ENCODE results near the gene RHOA. TPM values are rescaled to one million over a fixed set of nuclear protein-coding genes. Genes with fewer than 3 reads are reported as not detected.
"Not testable (repeated sequence)": the region's sequence is repeated elsewhere in the genome, so short reads cannot be mapped to it uniquely, and the experiment has no call there.

Gene RHOA
- total RNA-seq, 6 experiments from 2014 or later: 703 to 739 (median 716) TPM

DNA sequence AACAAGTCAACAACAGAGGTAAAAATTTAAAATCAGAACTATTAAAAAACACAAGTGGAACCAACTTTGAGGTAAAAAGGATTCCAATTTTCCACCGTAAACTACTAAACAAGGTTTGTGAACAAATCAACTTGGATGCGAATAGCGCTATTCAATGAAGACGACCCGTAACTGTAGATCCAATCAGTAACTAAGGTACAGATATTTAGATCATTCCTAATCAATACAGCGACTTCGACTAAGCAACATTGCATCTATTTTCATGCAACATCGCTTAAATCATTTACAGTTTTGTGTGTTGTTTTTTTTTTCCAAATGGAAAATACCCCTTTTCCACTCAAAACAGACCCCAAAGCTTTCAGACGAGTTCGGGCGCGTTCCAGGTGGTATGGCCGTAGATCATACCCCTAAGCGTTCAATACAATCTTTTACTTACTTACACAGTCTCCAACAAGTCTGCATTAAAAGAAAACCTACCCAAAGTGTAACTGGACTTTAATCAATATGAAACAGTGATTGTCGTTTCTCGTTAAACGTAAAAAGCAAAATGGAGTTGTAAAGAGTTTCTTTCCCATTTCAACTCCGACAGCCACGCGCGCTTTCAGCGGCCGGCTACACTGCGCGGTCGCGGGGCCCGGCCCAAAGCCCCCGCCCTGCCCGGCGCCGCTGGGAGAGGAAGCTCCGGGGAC, 786 bp downstream of the RHOA start:
- no peak for DNase-seq
- H3K27me3 Mint-ChIP-seq (ENCODE audit: insufficient read depth): peaks cover 7% of the 10 kb centered on the region; the same call in 1 of the 2 replicates
- H3K36me3 Mint-ChIP-seq (ENCODE audit: low read depth): peaks cover 39% of the 10 kb centered on the region
- H3K4me3 Mint-ChIP-seq: peak overlapping the region; percentile 98
- no peaks in the 10 kb centered on the region for H3K9me3 Mint-ChIP-seq
- TF ChIP-seq, protein P1, sequence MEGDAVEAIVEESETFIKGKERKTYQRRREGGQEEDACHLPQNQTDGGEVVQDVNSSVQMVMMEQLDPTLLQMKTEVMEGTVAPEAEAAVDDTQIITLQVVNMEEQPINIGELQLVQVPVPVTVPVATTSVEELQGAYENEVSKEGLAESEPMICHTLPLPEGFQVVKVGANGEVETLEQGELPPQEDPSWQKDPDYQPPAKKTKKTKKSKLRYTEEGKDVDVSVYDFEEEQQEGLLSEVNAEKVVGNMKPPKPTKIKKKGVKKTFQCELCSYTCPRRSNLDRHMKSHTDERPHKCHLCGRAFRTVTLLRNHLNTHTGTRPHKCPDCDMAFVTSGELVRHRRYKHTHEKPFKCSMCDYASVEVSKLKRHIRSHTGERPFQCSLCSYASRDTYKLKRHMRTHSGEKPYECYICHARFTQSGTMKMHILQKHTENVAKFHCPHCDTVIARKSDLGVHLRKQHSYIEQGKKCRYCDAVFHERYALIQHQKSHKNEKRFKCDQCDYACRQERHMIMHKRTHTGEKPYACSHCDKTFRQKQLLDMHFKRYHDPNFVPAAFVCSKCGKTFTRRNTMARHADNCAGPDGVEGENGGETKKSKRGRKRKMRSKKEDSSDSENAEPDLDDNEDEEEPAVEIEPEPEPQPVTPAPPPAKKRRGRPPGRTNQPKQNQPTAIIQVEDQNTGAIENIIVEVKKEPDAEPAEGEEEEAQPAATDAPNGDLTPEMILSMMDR (IDR thresholded peaks at IDR 0.05): no peak
- H3K4me1 Mint-ChIP-seq (ENCODE audit: low read depth): peaks cover 56% of the 10 kb centered on the region
- H3K27ac Mint-ChIP-seq: peak overlapping the region; percentile 96

DNA sequence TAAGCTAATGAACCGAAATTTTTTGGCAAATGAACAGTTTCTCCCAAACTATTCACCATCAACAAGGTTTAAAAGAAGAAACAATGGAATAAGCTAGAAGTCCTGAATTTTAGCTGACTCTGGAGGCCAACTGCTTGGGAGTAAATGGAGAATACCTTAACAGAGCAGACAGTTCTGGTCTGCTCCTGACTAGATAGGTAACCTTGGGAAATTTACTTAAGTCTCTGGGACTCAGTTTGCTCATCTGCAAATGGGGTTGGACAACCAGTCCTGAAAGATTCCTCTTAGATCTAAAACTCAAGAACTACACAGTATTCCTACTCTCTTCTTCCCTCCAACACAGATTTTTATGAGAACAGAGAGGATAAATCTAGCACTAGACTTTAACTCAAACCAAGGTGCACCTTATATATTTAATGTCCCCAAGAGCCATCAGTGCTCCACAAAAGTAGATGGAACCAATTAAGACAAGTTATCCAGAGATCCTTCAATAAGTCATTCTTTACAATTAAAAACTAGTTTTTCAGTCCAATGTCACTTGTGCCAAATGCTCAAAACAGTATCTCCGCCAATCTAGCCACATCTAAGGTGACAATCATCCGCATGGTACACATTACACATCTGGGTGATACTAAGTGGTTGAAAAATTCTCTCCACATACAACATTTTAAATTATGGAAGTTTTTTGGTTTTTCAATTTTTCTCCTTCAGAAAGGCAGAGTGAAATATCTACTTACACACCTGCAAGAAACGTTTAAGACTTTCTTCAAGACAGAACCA, 1.5 kb downstream of the RHOA start:
- Mint-ChIP-seq H3K36me3 (ENCODE audit: low read depth) (peaks cover 34% of the 10 kb centered on the region), H3K4me3 (peak overlapping the region; percentile 98), H3K27me3 (ENCODE audit: insufficient read depth) (peaks cover 7% of the 10 kb centered on the region; the same call in 1 of the 2 replicates), H3K9me3 (no peaks in the 10 kb centered on the region), H3K27ac (peak overlapping the region; percentile 96), H3K4me1 (ENCODE audit: low read depth) (peaks cover 60% of the 10 kb centered on the region)
- no peak for DNase-seq
- TF ChIP-seq, protein P1 (IDR thresholded peaks at IDR 0.05): no peak

DNA sequence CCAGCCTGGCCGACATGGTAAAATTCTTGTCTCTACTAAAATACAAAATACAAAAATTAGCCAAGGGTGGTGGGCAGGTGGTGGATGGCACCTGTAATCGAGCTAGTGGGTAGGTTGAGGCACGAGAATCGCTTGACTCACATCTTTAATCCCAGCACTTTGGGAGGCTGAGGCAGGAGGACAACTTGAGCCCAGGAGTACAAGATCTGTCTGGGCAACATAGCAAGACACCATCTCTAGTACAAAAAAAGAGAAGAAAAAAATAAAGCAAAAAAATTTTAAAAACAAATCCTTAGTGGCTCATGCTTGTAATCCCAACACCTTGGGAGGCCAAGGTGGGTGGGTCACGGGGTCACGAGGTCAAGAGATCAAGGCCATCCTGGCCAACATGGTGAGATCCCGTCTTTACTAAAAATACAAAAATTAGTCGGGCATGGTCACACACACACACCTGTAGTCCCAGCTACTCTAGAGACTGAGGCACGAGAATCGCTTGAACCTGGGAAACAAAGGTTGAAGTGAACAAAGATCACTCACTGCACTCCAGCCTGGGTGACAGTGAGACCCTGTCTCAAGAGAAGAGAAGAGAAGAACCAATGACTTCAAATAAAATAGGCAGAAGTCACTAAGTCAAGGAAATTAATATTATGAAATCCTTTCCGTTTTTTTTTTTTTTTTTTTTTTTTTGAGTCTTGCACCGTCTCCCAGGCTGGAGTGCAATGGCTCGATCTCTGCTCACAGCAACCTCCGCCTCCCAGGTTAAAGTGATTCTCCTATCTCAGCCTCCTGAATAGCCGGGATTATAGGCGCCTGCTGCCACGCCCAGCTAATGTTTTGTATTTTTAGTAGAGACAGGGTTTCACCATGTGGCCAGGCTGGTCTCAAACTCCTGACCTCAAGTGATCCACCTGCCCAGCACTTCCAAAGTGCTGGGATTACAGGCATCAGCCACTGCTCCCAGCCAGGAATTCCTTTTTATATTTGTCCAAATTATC, 4.9 kb downstream of the RHOA start:
- TF ChIP-seq, protein P1 (IDR thresholded peaks at IDR 0.05): no peak
- peaks cover 47% of the 10 kb centered on the region for H3K4me1 Mint-ChIP-seq (ENCODE audit: low read depth)
- H3K27ac Mint-ChIP-seq: peak overlapping the region; percentile 59
- peak overlapping the region; percentile 24; the same call in 1 of the 2 replicates for H3K4me3 Mint-ChIP-seq
- peaks cover 4% of the 10 kb centered on the region; the same call in 1 of the 2 replicates for H3K27me3 Mint-ChIP-seq (ENCODE audit: insufficient read depth)
- DNase-seq: no peak
- H3K9me3 Mint-ChIP-seq: no peaks in the 10 kb centered on the region
- H3K36me3 Mint-ChIP-seq (ENCODE audit: low read depth): peaks cover 23% of the 10 kb centered on the region

DNA sequence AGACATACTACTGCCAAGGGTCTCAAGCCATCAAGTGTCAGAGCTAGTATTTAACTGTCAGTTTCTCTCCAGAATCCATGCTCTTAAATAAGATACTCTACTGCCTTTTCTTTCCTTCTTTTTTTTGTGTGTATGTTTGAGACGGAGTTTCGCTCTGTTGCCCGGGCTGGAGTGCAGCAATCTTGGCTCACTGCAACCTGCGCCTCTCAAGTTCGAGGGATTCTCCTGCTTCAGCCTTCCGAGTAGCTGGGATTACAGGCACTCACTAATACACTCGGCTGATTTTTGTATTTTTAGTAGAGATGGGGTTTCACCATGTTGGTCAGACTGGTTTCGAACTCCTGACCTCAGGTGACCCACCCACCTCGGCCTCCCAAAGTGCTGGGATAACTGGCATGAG, 6.2 kb downstream of the RHOA start:
- H3K4me1 Mint-ChIP-seq (ENCODE audit: low read depth): peaks cover 51% of the 10 kb centered on the region
- H3K4me3 Mint-ChIP-seq; H3K27me3 Mint-ChIP-seq (ENCODE audit: insufficient read depth); DNase-seq; H3K9me3 Mint-ChIP-seq: not testable (repeated sequence)
- peaks cover 21% of the 10 kb centered on the region for H3K36me3 Mint-ChIP-seq (ENCODE audit: low read depth)
- H3K27ac Mint-ChIP-seq: peak overlapping the region; percentile 14; the same call in 1 of the 2 replicates

DNA sequence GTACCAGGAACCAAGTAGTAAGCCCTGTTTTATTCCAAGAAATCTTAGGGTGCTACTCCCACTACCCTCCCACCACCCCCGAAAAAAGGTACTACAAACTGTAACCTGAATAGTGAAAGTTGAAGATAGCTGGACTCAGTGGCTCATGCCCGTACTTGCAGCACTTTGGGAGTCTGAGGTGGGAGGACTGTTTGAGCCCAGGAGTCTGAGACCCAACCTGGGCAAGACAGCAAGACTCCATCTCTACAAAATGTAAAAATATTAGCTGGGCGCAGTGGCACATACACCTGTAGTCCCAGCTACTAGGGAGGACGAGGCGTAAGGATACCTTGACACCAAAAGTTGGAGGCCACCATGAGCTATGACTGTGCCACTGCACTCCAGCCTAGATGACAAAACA, 7.9 kb downstream of the RHOA start:
- peaks cover 43% of the 10 kb centered on the region for H3K4me1 Mint-ChIP-seq (ENCODE audit: low read depth)
- no peaks in the 10 kb centered on the region for H3K9me3 Mint-ChIP-seq
- peaks cover 4% of the 10 kb centered on the region; the same call in 1 of the 2 replicates for H3K27me3 Mint-ChIP-seq (ENCODE audit: insufficient read depth)
- H3K27ac Mint-ChIP-seq: no peak overlapping the region
- DNase-seq: no peak
- H3K4me3 Mint-ChIP-seq: no peak overlapping the region
- H3K36me3 Mint-ChIP-seq (ENCODE audit: low read depth): peaks cover 12% of the 10 kb centered on the region; the same call in 1 of the 2 replicates
- TF ChIP-seq, protein P1 (IDR thresholded peaks at IDR 0.05): no peak

Data from HFFc6 (cell line).